Testis (tissue), 3 donors: ENCODE data around the gene VCL. TPM values are rescaled to one million over a fixed set of nuclear protein-coding genes. Genes with fewer than 3 reads are reported as not detected.
A peak's percentile ranks its signal among the peaks of the same experiment; 100 is the strongest.
"Not testable (repeated sequence)": the region's sequence is repeated elsewhere in the genome, so short reads cannot be mapped to it uniquely, and the experiment has no call there.

Experiments used
- DNase-seq: peaks from one replicate; pipeline ENCODE4 v3.0.0-alpha.2; 2019
- H3K27ac ChIP-seq, 2 donors: fragments of 200-600 bp; sonication (generic); one replicate each; pipeline ENCODE4 v1.5.1; 2019
- H3K27me3 ChIP-seq: fragments of 200-600 bp; sonication (generic); one replicate; pipeline ENCODE4 v1.5.1; 2019
- H3K36me3 ChIP-seq: fragments of 200-600 bp; sonication (generic); one replicate; pipeline ENCODE4 v1.5.1; 2017; ENCODE audit warnings: low read depth; ENCODE audit errors: missing control alignments
- H3K4me1 ChIP-seq: fragments of 200-600 bp; sonication (generic); one replicate; pipeline ENCODE4 v1.5.1; 2019
- H3K4me3 ChIP-seq, 2 donors: fragments of 200-600 bp; sonication (generic); one replicate each; pipeline ENCODE4 v1.5.1; 2017 to 2019
- H3K9me3 ChIP-seq: fragments of 200-600 bp; sonication (generic); one replicate; pipeline ENCODE4 v1.5.1; 2017
- CTCF ChIP-seq, 3 experiments: fragments of 450-650 bp in 2 of 3; fragments of 200-600 bp in 1 of 3; sonication (generic) in 1 of 3; IDR thresholded peaks; one replicate each; pipeline ENCODE4 v1.5.1; 2016 to 2019; ENCODE audit warnings: antibody characterized with exemption in 3 of 3, mild to moderate bottlenecking in 2 of 3, moderate library complexity in 1 of 3
- POLR2A ChIP-seq: fragments of 450-650 bp; IDR thresholded peaks from one replicate; pipeline ENCODE4 v1.6.1; 2017; ENCODE audit warnings: antibody characterized with exemption, mild to moderate bottlenecking, moderate library complexity
- WGBS, 2 donors: methylation state at CpG; one replicate each; pipeline ENCODE4 v1.1.5; 2018; 5-methylcytosine and 5-hydroxymethylcytosine counted together
- intact Hi-C: fragments of 100-400 bp; cut with DNase I; formaldehyde crosslinking; loops from one replicate; pipeline ENCODE4 v1.15.1; 2023; ENCODE audit warnings: low total_unique reads
- polyA plus RNA-seq: library from polyadenylated mRNA; stranded (reverse); fragments of 350-450 nt; fragmentation: Illumina TruSeq; extraction: RNeasy Lipid Tissue Mini Kit (QIAGEN cat#74804); gene quantifications from one replicate; pipeline ENCODE4 v1.2.3, GENCODE V29; 2014; ENCODE audit warnings: low read depth, low replicate concordance; ENCODE audit not compliant: insufficient read depth
- total RNA-seq, 2 donors: library from RNA; depleted of rRNA; stranded (reverse); fragments of >200 nt; gene quantifications; one replicate each; pipeline ENCODE4 v1.2.3, GENCODE V29; 2016

Gene VCL
- total and polyA plus RNA-seq, 3 donors from 2014 or later: 106 to 272 (median 267) TPM

- 75 to 84% methylated on average over 2 of the region's 2 CpGs for WGBS, 2 donors
- no peak for DNase-seq
- Histone ChIP-seq H3K27me3 (no peaks in the 10 kb centered on the region), H3K9me3 (no peaks in the 10 kb centered on the region), H3K27ac (no peak overlapping the region), H3K4me3 (no peak overlapping the region), H3K36me3 (no peaks in the 10 kb centered on the region), H3K4me1 (peaks cover 52% of the 10 kb centered on the region)
- TF ChIP-seq CTCF (IDR thresholded peaks at IDR 0.05) (no peak), POLR2A (no peak)
- intact Hi-C loops: no loop called here
These were observed 29.8 kb downstream of the VCL start for GRCh38 chr10:74027702-74028101.

GRCh38 chr10:74029943-74030342 is 32.0 kb downstream of the VCL start:
- no peak overlapping the region for H3K4me3 ChIP-seq
- H3K36me3 ChIP-seq: no peaks in the 10 kb centered on the region
- no peak for DNase-seq
- H3K9me3 ChIP-seq: no peaks in the 10 kb centered on the region
- TF ChIP-seq CTCF (IDR thresholded peaks at IDR 0.05) (no peak), POLR2A (no peak)
- intact Hi-C loops: no loop called here
- no peaks in the 10 kb centered on the region for H3K27me3 ChIP-seq
- peaks cover 43% of the 10 kb centered on the region for H3K4me1 ChIP-seq
- 84 to 92% methylated on average over 1 of the region's 1 CpG for WGBS, 2 donors
- peak overlapping the region in 1 of 2 donors; percentile 28 for H3K27ac ChIP-seq

DNA sequence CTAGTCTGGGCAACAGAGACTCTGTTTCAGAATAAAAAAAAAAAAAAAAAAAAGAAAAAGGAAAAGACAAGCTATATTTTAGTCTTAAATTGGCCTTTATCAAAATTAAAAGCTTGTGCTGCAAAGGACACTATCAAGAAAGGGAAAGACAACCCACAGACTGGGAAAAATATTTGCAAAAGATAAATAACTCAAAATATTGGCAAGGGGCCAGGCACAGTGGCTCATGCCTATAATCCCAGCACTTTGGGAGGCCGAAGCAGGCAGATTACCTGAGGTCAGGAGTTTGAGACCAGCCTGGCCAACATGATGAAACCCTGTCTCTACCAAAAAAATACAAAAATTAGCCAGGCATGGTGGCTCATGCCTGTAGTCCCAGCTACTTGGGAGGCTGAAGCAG is 34.3 kb downstream of the VCL start:
- H3K4me3 ChIP-seq, DNase-seq, intact Hi-C loops, H3K27me3 ChIP-seq, H3K27ac ChIP-seq, H3K36me3 ChIP-seq, H3K9me3 ChIP-seq: not testable (repeated sequence)
- H3K4me1 ChIP-seq: peaks cover 44% of the 10 kb centered on the region
- WGBS, 2 donors: 43 to 73% methylated on average over 1 of the region's 1 CpG

DNA sequence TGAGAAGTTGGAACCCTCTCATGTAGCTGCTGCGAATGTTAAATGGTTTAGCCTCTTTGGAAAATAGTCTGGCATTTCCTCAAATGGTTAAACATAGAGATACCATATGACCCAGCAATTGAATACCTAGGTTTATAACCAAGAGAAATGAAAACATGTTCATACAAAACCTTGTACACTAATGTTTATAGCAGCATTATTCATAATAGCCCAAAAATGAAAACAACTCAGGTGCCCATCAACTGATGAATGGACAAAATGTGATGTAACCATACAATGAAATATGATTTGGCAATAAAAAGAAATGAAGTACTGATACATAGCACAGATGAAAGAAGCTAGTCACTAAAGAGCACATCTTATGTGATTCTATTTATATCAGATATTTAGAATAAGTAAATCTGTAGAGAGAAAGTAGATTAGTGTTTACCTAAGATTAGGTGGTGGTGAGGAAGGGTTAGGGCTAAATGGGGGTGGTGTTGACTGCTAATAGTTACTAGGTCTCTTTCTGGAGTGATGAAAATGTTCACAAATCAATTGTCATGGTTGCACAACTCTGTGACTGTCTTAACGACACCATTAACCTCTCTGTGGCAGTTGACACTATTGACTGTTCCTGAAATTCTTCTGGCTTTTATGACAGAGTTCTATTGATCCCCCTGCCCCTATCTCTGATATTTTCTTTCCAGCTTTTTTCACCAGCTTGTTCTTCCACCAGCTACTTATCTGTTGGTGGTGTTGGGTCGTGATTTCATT is 35.2 kb downstream of the VCL start:
- Histone ChIP-seq H3K4me3 (no peak overlapping the region), H3K27ac (no peak overlapping the region), H3K4me1 (peaks cover 38% of the 10 kb centered on the region), H3K9me3 (no peaks in the 10 kb centered on the region), H3K27me3 (no peaks in the 10 kb centered on the region), H3K36me3 (no peaks in the 10 kb centered on the region)
- intact Hi-C loops: no loop called here
- 71 to 91% methylated on average over 3 of the region's 3 CpGs for WGBS, 2 donors
- no peak for DNase-seq
- TF ChIP-seq POLR2A: no peak
- no peak for TF ChIP-seq CTCF (IDR thresholded peaks at IDR 0.05)

DNA sequence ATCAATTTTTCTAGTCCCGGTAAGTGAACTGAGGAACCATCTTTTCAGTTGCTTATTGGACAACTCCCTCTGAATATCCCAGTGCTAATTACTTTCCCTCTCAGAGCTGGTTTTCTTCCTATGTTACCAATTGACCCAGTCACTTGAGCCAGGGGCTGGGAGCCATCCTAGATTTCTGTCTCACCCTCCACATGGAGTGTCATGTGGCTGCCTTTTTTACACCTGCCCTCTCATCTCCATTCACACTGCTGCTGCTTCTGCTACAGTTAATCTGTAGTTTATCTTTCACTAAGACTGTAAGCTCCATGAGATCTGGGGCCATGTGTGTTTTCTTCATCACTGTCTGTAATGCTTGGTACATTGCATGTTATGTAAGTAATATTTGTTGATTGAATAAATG is 35.8 kb downstream of the VCL start:
- 82 to 85% methylated on average over 1 of the region's 1 CpG for WGBS, 2 donors
- Histone ChIP-seq H3K4me1 (peaks cover 38% of the 10 kb centered on the region), H3K9me3 (no peaks in the 10 kb centered on the region), H3K27ac (peak overlapping the region in 1 of 2 donors; percentile 13), H3K4me3 (no peak overlapping the region), H3K36me3 (no peaks in the 10 kb centered on the region), H3K27me3 (no peaks in the 10 kb centered on the region)
- DNase-seq: no peak
- intact Hi-C loops: no loop called here
- TF ChIP-seq POLR2A (no peak), CTCF (IDR thresholded peaks at IDR 0.05) (no peak)
